NCI-H1092 (cell line): ENCODE results near the gene BHMT2.

Experiments used
- DNase-seq: peaks from one replicate; lab custom pipeline; 2025; lab: John Stamatoyannopoulos, UW

The BHMT2 gene

DNA sequence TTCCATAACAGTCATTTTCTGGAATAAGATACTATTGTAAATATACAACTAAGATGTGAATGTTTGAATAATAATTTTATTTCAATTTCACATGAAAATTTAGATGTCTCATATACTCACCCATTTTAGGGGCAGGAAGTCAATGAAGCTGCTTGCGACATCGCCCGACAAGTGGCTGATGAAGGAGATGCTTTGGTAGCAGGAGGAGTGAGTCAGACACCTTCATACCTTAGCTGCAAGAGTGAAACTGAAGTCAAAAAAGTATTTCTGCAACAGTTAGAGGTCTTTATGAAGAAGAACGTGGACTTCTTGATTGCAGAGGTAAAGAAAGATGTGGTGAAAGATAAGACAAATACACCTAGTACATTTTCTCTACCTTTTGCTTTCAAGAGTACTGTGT, 50.7 kb downstream of the BHMT2 start:
- no peak for DNase-seq

DNA sequence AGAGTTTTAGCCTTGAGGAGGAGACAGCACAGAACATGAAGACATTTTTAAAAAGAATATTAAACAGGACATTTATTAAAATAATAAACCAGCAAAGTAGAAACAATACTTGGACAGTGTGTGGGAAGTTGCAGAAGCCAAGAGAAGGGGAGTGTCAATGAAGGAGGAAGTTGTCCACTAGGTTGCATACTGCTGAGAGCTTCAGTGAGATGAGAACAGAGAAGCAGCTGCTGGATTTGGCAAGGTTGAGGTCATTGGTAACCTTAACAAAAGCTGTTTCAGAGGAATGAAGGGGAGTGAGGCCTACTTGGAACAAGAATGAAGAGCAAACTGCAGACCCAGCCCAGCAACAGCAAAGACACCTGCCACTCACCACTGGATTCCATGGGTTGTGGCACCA, 53.4 kb downstream of the BHMT2 start:
- DNase-seq: no peak

DNA sequence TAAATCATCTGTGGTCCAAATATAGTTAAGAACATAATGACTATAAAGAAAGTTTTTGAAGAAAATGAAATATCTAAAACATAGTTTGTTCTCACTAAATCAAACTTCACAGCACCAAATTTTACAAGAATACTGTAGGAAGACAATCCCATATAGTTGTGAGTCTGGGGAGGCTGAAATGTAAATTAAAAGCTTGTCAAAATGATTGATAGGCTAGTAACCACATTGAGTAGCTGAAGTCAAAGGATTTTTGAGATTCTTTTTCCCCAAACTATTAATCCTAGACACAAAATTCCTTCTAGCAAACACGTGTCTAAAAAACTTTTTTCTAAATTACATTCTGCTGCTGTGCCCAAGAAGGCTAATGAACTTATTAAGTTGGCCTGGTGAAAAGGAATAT, 55.0 kb downstream of the BHMT2 start:
- DNase-seq: no peak

DNA sequence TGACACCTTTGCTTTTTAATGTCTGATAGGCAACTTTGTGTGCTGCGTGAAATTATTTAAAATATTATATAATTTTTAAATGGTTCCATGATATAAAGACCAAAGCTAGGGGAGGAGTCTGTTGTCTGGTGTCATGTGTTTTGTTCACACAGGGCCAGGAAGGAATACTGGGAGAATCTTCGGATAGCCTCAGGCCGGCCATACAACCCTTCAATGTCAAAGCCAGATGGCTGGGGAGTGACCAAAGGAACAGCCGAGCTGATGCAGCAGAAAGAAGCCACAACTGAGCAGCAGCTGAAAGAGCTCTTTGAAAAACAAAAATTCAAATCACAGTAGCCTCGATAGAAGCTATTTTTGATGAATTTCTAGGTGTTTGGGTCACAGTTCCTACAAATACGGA, 61.2 kb downstream of the BHMT2 start:
- no peak for DNase-seq

DNA sequence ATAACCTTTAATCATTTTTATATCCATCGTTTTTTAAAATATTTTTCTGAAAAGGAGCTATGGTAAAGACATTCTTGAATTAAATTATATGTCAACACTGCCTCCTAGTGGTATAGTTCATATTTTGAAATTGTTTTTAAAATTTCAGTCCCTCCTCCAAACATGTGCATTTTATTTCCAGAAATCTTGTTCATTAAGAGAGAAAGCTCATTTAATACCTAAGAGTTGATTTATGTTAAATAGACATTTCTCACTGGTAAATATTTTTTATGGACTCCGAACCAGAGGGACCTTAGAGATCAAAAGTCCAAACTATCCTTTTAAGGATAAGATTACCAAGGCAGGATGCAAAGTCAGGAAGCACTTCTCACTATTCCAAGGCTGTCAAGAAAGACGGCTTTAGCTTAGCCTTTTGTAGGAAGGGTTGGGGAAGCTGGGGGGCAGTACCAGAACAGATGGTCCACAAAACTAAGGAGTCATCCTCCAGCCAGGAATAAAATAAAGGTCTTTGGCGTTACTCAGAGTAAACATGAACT, 63.6 kb downstream of the BHMT2 start:
- peak; percentile 27 for DNase-seq

DNA sequence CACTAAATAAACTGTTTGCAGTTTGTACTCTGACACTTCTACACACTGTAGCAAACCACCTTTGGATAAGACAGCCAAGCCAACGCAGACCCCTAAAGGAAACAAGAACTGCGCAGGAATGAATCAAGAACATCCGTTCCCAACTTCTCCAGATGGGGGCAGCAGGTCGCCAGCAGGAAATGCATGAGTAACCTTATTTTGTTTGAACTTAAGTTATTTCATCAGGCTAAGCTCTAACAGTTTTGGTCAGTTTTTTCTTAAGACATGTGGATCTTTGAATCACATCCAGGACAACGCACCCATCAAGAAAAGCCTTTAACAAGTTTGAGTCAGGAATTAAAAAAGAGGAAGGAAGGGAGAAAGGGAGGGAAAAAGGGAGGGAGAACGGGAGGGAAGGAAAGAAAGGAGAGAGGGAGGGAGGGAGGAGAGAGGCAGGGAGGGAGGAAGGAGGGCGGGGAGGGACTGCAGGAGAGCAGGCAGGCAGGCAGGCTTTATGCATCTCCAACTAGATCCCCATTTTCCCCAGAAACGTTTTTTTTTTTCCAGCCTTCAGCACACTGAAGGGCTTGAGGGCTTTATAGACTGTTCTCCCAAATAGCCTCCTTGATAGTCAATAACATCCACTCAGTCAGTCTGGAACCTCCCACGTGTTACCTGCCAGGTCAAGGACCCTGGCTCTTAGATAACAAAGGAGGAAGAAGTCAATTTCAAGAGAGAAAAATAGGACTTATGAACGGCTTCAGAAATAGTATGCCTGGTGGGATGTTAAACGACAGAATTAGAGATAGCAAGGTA, 64.3 kb downstream of the BHMT2 start:
- peak; percentile 29 for DNase-seq

DNA sequence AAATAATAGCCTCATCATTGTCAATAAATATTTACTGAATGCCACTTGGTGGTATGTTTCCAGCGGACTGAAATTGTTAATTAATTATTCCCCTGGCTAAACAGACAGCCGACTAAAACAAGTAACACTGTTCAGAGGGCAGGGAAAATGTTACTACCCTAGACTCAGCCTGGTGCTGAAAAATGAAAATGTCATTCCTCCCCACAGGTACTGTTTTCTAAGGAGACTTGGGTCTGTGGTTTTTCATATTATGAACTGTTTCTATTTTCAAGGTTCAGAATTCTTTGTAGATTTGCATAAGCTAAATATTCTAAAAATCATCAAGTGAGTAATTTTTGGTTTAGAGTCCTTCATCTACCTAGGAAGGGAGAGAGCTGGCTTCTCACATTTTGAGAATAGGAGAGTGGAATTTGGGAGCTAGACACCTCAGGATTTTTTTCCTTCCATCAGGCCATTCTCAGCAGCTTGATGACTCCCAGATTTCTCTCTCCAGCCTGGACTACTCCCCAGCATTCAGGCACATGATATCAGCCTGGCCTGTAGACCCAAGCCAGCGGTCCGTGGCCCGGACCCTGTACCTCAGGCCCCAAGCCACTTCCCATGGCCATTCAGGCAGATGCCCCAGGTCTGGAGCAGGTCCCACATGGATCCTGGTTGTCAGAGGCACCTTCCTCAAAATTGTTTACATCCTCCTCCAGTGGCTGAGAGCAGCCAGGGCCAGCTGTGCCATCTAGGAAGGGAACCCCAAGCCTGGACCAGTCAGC, 66.4 kb downstream of the BHMT2 start:
- no peak for DNase-seq

DNA sequence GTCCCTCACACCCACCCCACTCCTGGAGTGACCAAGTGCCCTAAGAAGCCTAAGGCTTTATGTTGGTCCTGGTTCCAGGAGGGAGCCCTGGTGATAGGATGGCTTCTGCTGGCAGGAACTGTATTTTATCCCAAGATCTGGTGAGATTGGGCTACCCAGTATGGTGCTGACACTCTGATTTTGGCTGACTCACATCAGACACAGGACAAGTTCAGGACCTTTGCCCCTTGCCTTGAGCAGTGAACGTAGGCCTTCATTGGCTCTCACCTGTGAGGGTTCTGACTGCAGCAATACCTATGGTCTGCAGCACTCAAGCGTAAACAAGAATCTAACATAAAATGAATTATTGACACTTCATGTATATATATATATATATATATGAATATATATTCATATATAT, 67.1 kb downstream of the BHMT2 start:
- DNase-seq: no peak
